SKM-1 (cell line): Measurements from ENCODE around the gene TRAIP.
A peak's percentile ranks its signal among the peaks of the same experiment; 100 is the strongest.
"Not testable (repeated sequence)": the region's sequence is repeated elsewhere in the genome, so short reads cannot be mapped to it uniquely, and the experiment has no call there.

Experiments
- DNase-seq: peaks from one replicate; lab custom pipeline; 2025; ENCODE audit not compliant: unreplicated experiment; lab: John Stamatoyannopoulos, UW

The TRAIP gene

GRCh38 chr3:49793486-49794085, 62.8 kb downstream of the TRAIP start:
- DNase-seq, result no peak

DNA sequence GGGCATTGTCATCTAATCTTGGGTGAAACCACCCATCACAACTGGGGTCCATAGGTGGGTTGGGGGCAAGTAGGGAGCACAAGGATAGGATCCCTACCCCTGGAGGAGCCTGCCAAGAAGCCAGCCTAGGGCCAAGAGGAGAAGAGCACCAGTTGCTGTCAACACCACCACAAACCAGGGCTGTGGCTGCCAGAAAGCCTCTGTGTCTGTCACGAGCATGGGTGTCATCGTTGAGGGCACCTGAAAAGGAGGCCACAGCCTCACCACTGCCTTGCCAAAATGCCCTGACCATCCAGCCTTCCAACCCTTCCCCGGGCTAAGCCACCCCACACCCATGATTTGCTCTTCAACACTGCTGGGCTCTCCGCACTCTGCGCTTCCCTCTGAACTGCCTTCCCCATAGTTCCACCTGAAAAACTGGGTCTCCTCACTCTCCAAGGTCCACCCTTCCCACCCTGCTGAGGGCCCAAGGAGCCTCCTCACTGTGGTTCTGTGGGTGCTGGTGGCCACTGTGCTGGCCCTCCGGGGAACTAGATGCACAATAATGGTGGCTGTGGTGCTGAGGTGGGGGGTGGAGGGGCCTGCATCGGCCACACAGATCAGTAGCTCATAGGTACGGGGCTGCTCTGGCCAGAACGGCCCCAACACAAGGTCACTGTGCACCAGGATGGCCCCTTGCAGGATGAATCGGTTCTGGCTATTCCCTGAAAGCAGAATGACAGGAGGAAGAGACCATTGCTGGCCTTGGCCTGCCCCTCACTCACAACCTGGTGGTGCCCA, 63.8 kb downstream of the TRAIP start:
- no peak for DNase-seq

GRCh38 chr3:49791571-49791970, 64.8 kb downstream of the TRAIP start:
- DNase-seq, result no peak

GRCh38 chr3:49790626-49791411, 65.5 kb downstream of the TRAIP start:
- DNase-seq, result no peak

DNA sequence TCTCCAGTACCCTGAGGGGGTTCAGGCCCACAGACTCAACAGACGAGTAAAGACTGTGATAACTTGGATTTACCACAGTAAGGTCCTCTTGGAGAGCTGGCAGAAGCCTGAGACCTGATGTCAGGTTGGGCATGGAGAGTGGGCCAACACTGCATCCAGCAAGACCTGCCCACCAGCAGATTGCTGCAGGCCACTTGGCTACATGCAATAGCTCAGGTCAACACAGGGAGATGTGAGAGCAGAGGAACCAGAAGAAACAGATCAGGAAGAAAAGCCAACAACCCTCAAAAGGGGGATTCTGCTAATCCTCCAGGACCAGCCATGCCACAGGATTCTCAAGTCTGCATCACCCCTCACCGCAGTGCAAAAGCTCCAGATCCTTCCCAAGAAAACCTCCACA, 68.3 kb downstream of the TRAIP start:
- DNase-seq, result no peak

GRCh38 chr3:49787536-49787935, 68.8 kb downstream of the TRAIP start:
- no peak for DNase-seq

DNA sequence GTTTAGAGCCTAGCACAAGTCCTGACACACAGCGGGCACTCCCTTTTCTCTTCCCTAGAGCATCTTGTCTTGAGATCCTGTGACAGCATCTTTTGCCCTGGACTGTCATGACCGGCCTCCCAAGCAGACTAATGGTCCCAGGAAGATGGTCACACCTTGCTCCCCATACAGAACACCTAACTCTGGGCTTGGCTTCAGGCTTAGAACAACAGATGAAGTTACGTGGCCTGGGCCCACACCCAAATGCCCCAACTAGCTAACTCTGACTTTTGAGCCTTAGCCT, 69.2 kb downstream of the TRAIP start:
- no peak for DNase-seq

- peak; percentile 98 for DNase-seq
Measured at GRCh38 chr3:49786357-49787181, 69.8 kb downstream of the TRAIP start, which contains the start of gene IP6K1. Gene IP6K1 (minus strand): TSS chr3:49786542. CDS start chr3:49748040, 38,502 bp downstream.

- no peak for DNase-seq
Measured at GRCh38 chr3:49785565-49786356, 70.6 kb downstream of the TRAIP start.

GRCh38 chr3:49782277-49782676, 74.1 kb downstream of the TRAIP start:
- DNase-seq, result not testable (repeated sequence)

DNA sequence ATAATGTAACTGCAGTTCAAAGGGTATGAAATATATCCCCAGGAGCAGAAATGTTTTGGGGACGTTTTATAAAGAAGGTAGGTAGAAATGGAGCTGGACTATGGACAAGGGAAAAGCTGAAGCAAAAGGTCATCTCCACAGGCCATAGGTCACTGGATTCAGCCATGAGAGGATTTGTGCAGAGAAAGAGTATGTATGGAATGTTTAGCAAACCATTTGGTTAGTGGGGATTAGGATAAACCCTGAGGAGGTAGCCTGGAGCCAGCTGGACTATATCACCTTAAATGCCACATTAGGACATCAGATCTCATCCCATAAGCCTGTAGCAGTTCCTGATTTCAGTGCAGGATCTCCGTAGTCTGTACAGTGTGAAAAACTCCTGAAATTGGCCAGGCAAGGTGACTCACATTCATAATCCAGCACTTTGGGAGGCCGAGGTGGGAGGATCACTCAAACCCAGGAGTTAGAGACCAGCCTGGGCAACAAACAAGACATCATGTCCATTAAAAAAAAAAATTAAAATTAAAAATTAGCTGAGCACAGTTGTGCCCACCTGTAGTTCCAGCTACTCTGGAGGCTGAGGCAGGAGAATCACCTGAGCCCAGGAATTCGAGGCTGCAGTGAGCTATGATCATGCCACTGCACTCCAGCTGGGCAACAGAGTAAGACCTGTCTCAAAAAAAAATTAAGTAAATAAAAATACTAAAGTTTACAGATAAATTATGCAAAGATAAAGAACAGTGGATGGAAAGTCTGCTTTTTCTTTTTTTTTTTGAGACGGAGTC, 74.8 kb downstream of the TRAIP start:
- DNase-seq, result no peak

- DNase-seq, result not testable (repeated sequence)
Measured at GRCh38 chr3:49780975-49781365, 75.4 kb downstream of the TRAIP start.

DNA sequence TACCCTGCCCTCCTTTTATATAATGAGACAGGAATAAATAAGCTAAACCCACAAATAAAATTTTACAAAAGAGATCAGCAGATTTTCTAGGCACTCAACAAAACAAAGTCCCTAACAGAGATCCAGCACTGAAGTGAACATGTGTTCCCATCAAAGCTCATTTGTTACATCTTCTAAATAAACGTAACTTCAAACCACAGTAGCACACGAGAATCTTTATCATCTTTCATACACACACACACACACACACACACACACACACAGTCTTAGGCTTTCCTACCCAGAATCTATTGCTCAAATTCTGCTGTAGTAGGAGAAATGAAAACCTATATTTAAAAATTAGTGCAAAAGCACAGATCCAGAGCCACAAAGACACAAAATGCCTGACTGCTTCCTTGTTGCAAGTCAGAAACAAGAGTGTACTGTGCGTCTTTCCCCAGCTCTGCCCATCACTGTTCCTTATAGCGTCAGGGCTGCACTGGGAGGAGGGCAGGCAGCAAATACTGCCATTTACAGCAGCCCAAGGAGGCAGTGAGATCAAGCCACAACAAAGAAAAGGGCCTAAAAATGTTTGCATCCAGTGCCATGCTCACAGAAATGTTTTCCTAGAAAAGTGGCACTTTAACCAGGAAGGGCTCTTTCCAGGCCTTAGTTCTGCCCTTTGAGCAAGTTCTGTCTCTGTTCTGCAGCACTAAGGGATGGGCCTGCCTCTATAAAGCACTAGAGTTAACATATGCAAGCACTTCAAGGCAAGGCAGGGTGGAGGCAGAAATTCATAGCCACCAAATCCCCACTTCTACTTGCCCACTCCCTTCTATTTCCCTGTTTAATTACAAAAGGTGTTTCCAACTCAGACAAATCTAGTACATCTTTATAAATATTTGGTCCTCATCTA, 76.0 kb downstream of the TRAIP start:
- DNase-seq, result no peak

DNA sequence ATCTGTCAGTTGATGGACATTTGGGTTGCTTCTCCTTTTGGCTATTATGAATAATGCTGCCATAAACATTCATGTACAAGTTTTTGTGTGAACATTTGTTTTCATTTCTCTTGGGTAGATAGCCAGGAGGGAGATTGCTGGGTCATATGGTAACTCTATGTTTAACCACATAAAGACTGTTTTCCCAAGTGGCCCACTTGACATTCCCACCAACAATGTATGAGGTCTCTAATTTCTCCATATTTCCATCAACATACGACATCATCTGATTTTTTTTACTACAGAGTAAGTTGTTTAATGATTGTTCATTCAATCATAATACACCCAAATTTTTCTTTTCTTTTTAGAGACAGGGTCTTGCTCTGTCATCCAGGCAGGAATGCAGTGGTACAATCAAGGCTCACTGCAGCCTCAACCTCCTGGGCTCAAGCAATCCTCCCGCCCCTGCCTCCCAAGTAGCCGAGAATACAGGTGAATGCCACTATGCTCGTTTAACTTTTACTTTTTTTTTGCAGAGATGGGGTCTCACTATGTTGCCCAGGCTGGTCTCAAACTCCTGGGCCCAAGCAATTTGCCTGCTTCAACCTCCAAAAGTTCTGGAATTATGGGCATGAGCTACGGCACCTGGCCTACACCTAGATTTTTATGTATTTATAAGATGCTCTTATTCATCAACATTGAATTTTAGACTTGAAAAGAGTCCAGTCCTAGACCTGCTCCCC, 76.8 kb downstream of the TRAIP start:
- no peak for DNase-seq
